ENCODE measurements around the gene GDPD5.

DNA sequence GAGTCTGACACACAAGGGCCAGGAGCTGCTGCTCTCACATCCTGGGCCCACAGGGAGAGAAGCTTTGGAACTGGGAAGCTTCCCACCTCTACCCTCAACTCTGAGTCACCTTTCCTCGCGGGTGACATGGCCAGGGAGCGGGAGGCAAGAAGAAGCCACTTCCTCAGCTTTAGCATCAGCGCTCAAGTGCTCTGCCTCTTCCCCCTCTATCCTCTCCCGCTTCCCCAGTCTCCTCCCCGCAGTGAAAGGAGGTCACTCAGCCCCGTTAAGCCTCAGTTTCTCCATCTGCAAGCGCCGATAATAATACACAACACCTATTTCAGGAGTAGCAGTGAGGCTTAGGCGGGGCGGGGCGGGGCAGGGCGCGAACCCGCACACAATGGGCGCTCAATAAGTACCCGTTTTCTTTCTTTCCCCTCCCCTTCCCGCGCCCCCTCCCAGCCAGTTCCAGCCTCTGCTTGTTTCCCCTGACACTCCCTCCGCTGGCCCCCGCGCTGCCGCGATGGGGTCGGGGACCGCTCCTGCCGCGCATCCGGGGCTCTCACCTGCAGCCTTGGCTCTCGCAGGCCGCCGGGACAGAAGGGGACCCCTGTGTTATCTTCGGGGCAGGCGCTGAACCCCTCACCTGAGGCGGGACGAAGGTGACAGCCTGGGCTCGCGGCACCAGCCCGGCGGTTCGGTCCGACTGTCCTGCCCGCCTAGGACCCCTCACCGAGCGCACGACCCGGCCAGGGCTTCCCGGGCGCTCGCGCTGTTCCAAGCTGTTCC, 892 bp downstream of the GDPD5 start:
- TF ChIP-seq CTCF (IDR thresholded peaks at IDR 0.05) (no peak), POLR2A (IDR thresholded peaks at IDR 0.05) (no peak), POLR2AphosphoS5 (IDR thresholded peaks at IDR 0.05; ENCODE audit: insufficient read depth in 1 of 2, low read depth in 1 of 2) (no peak)

Measured in vagina (tissue), 2 donors.